Forelimb muscle (tissue), 1 donor: ENCODE measurements around the gene EEF2. TPM values are rescaled to one million over a fixed set of nuclear protein-coding genes. Genes with fewer than 3 reads are reported as not detected.

Source experiments
- DNase-seq: peaks from one replicate; pipeline ENCODE4 v3.0.0-alpha.2; 2013; ENCODE audit warnings: low read depth
- polyA plus RNA-seq: library from polyadenylated mRNA; unstranded; fragments of 120-200 nt; gene quantifications from one replicate; pipeline ENCODE4 v1.2.1, GENCODE V29; 2013; ENCODE audit not compliant: insufficient read length

The EEF2 gene
- polyA plus RNA-seq, 1 donor: 2,855 TPM

- no peak for DNase-seq
These were observed 717 bp downstream of the EEF2 start for GRCh38 chr19:3984584-3984907.

- no peak for DNase-seq
These were observed 1.2 kb downstream of the EEF2 start for GRCh38 chr19:3983936-3984583.

- DNase-seq: no peak
These were observed 1.7 kb downstream of the EEF2 start for GRCh38 chr19:3983542-3983914.

- DNase-seq: no peak
These were observed 2.3 kb downstream of the EEF2 start for GRCh38 chr19:3982701-3983541.

- DNase-seq: no peak
These were observed 3.3 kb downstream of the EEF2 start for GRCh38 chr19:3981736-3982681.

- DNase-seq: no peak
These were observed 3.9 kb downstream of the EEF2 start for GRCh38 chr19:3981373-3981735.

- no peak for DNase-seq
These were observed 4.7 kb downstream of the EEF2 start for GRCh38 chr19:3980353-3981251.

GRCh38 chr19:3979674-3980352 is 5.5 kb downstream of the EEF2 start:
- no peak for DNase-seq

- DNase-seq: no peak
These were observed 6.0 kb downstream of the EEF2 start for GRCh38 chr19:3979289-3979673.

- no peak for DNase-seq
These were observed 7.1 kb downstream of the EEF2 start for GRCh38 chr19:3978145-3978544.

- DNase-seq: no peak
These were observed 7.8 kb downstream of the EEF2 start for GRCh38 chr19:3977242-3978143.

GRCh38 chr19:3976495-3977241 is 8.6 kb downstream of the EEF2 start:
- no peak for DNase-seq

GRCh38 chr19:3975637-3976087 is 9.6 kb downstream of the EEF2 start:
- DNase-seq: no peak

GRCh38 chr19:3975144-3975543 is 10.1 kb downstream of the EEF2 start:
- DNase-seq: no peak

- peak; percentile 94 for DNase-seq
These were observed 14.3 kb downstream of the EEF2 start, which contains the start of gene DAPK3 for GRCh38 chr19:3970808-3971598. Gene DAPK3 (minus strand): TSS chr19:3971099. CDS start chr19:3969735, 1,364 bp downstream.

GRCh38 chr19:3970313-3970807 is 14.9 kb downstream of the EEF2 start:
- no peak for DNase-seq

GRCh38 chr19:3969435-3970312 is 15.6 kb downstream of the EEF2 start:
- DNase-seq: no peak
